NT2/D1 (cell line): ENCODE results near the gene AKR1B15.

Experiments
- DNase-seq: peaks from one replicate; pipeline ENCODE4 v3.0.0-alpha.2; 2011; ENCODE audit warnings: low read depth, low spot score
- H3K27me3 ChIP-seq: 2 replicates; pipeline ENCODE4 v1.6.0; 2011; ENCODE audit warnings: mild to moderate bottlenecking; ENCODE audit not compliant: insufficient read length, insufficient read depth
- H3K36me3 ChIP-seq: 2 replicates; pipeline ENCODE4 v1.6.1; 2011; ENCODE audit warnings: mild to moderate bottlenecking, low read length, mixed read lengths; ENCODE audit not compliant: insufficient read depth, insufficient read length
- H3K4me1 ChIP-seq: 2 replicates; pipeline ENCODE4 v1.5.1; 2011; ENCODE audit not compliant: insufficient read depth, insufficient read length
- H3K4me3 ChIP-seq: 2 replicates; pipeline ENCODE4 v1.5.1; 2011; ENCODE audit warnings: low read depth; ENCODE audit not compliant: insufficient read length
- H3K9ac ChIP-seq: 2 replicates; pipeline ENCODE4 v1.6.0; 2011; ENCODE audit warnings: low read depth; ENCODE audit not compliant: insufficient read length
- H3K9me3 ChIP-seq: 2 replicates; pipeline ENCODE4 v1.5.1; 2011; ENCODE audit warnings: mild to moderate bottlenecking, low read length; ENCODE audit not compliant: insufficient read depth
- SUZ12 ChIP-seq: IDR thresholded peaks from 2 replicates; pipeline ENCODE4 v1.6.1; 2011; ENCODE audit not compliant: insufficient read length, insufficient read depth; ENCODE audit errors: extremely low read depth
- YY1 ChIP-seq: IDR thresholded peaks from 2 replicates; pipeline ENCODE4 v1.6.1; 2011; ENCODE audit not compliant: insufficient read length, insufficient read depth
- ZNF274 ChIP-seq: IDR thresholded peaks from 2 replicates; pipeline ENCODE4 v1.6.1; 2011; ENCODE audit warnings: mild to moderate bottlenecking, low read depth, low read length

The AKR1B15 gene

DNA sequence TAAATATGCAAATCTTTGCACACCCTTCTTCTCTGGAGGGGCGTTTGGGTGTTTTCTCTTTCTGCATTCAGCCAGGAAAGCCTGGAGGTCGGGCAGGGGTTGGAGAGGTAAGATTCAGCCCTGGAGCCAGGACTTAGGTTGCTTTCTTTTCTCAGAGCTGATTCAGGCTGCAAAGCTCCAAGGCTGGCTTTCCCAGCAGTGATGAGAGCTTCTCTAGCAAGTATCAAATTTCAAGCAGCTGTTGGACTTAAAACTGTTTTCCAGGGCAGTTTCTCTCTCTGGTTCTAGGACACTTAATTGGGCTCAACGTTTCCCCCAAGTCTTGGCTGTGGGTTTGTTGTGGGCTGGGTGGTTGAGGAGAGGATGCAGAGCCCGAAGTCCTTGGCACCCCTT is 20.9 kb upstream of the AKR1B15 start:
- Histone ChIP-seq H3K4me1 (no peaks in the 10 kb centered on the region), H3K27me3 (no peaks in the 10 kb centered on the region), H3K36me3 (no peaks in the 10 kb centered on the region), H3K4me3 (no peak overlapping the region), H3K9me3 (no peaks in the 10 kb centered on the region), H3K9ac (no peak overlapping the region)
- DNase-seq, result no peak
- no peak for TF ChIP-seq SUZ12
- TF ChIP-seq ZNF274, result no peak
- no peak for TF ChIP-seq YY1

DNA sequence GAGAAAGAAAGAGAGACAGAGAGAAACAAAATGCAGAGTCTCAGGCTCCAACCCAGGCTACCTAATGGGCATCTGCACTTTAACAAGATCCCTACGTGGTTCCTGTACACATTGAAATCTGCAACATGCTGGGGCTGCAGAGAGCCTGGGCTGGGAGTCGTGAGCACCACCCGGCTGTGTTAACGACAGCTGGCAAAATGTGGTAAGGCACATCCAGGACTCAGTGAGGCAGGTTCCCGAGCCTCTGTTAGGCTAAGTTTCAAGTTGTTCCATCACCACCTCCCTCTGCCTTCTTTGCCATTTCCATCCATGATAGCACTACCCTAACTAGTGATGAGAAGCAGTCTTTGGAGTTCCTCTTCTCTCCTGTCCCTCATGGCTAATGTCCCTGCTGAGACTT is 20.2 kb upstream of the AKR1B15 start:
- TF ChIP-seq SUZ12 (no peak), ZNF274 (no peak), YY1 (no peak)
- no peaks in the 10 kb centered on the region for H3K4me1 ChIP-seq
- H3K9ac ChIP-seq, result no peak overlapping the region
- no peak overlapping the region for H3K4me3 ChIP-seq
- DNase-seq, result no peak
- H3K27me3 ChIP-seq, result no peaks in the 10 kb centered on the region
- H3K36me3 ChIP-seq, result no peaks in the 10 kb centered on the region
- no peaks in the 10 kb centered on the region for H3K9me3 ChIP-seq

DNA sequence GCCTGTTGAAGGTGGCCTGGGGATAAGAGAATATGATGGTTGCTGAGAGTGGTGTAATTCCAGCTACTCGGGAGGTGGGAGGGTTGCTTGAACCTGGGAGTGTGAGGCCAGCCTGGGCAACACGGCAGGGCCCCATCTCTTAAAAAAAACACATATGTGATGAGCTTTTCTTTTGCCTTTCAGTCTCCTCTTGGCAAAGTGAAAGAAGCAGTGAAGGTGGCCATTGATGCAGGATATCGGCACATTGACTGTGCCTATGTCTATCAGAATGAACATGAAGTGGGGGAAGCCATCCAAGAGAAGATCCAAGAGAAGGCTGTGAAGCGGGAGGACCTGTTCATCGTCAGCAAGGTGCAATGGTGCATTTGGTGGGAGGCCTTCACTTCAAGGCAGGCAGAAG is 18.4 kb upstream of the AKR1B15 start:
- H3K4me1 ChIP-seq, result no peaks in the 10 kb centered on the region
- no peak for TF ChIP-seq ZNF274
- TF ChIP-seq YY1, result no peak
- no peak for TF ChIP-seq SUZ12

DNA sequence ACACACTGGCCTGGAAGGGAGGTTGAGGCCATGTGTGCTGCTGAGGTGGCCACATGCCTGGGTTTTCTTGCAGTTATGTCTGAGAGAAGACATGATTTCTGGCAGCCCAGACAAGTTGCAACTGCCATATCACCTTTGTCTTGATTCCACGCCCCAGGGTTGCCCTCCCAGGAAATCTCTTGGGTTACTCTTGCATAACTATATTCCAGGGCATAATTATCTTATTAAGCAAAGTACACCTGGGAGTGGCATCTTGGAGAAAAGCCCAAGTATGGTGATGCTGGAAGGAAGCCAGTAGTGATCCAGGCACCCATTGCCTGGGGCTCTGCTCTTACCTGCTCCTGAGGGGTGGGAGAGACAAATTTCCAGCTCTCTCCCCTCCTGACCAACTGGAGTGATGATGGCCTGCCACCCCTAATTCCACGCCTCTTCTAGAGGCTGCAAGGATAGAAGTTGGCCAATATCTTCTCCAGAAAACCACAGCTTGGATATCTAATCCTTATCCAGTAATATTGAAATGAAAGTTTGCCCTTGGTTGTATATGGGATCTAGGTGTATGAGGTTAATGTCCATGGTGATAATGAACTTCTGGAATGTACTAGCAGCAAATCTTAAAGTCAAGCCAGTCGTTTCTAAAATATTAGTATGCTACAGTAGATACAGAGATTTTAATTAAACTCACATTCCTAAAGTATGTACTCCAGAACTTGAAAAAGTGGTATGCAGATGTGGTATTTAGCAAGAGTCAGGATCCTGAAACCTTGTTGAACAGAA is 16.5 kb upstream of the AKR1B15 start:
- no peak overlapping the region for H3K9ac ChIP-seq
- no peaks in the 10 kb centered on the region for H3K9me3 ChIP-seq
- H3K4me3 ChIP-seq, result no peak overlapping the region
- H3K27me3 ChIP-seq, result no peaks in the 10 kb centered on the region
- DNase-seq, result no peak
- no peaks in the 10 kb centered on the region for H3K4me1 ChIP-seq
- no peak for TF ChIP-seq SUZ12
- TF ChIP-seq YY1, result no peak
- TF ChIP-seq ZNF274, result no peak
- no peaks in the 10 kb centered on the region for H3K36me3 ChIP-seq

More for the DNA sequence above, 18.4 kb upstream of the AKR1B15 start:
- Histone ChIP-seq H3K27me3 (no peaks in the 10 kb centered on the region), H3K36me3 (no peaks in the 10 kb centered on the region), H3K4me3 (no peak overlapping the region), H3K9ac (no peak overlapping the region), H3K9me3 (no peaks in the 10 kb centered on the region)
- no peak for DNase-seq

DNA sequence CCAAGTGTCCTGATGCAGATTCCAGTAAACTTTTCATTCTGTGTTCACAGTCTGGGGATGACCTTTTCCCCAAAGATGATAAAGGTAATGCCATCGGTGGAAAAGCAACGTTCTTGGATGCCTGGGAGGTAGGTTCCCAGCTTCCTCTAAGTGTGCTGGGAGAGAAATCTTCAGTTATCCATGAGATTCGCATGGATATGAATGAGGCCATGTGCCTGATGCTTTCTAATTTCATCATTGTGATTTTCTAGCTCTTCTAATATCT is 16.0 kb upstream of the AKR1B15 start:
- no peaks in the 10 kb centered on the region for H3K4me1 ChIP-seq
- no peak overlapping the region for H3K4me3 ChIP-seq
- no peaks in the 10 kb centered on the region for H3K9me3 ChIP-seq
- H3K36me3 ChIP-seq, result no peaks in the 10 kb centered on the region
- TF ChIP-seq SUZ12 (no peak), YY1 (no peak), ZNF274 (no peak)
- no peak for DNase-seq
- no peak overlapping the region for H3K9ac ChIP-seq
- no peaks in the 10 kb centered on the region for H3K27me3 ChIP-seq

DNA sequence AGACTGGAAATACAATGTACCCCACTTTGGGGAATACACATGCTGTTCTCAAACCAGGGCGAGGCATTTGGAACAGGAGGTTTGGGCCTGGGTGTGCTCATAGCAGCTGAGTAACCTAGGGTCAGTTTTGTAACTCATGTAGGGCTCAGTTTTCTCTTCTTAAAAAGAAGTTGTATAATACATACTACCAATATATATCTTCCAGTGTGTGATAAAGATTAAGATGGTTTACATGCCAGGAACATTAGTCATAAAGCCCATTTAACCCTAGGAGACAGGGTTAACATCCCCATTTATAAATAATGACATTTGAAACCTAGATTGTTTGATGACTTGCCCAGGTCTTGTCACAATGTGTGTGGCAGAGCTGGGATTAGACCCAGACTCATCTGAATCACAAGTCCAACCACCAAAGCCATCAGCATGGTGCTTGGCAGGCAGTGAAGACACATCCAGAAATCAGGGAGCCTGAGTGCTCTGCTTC is 15.6 kb upstream of the AKR1B15 start:
- Histone ChIP-seq H3K4me3 (no peak overlapping the region), H3K4me1 (no peaks in the 10 kb centered on the region), H3K9ac (no peak overlapping the region), H3K36me3 (no peaks in the 10 kb centered on the region), H3K9me3 (no peaks in the 10 kb centered on the region), H3K27me3 (no peaks in the 10 kb centered on the region)
- TF ChIP-seq ZNF274 (no peak), YY1 (no peak), SUZ12 (no peak)
- DNase-seq, result no peak

DNA sequence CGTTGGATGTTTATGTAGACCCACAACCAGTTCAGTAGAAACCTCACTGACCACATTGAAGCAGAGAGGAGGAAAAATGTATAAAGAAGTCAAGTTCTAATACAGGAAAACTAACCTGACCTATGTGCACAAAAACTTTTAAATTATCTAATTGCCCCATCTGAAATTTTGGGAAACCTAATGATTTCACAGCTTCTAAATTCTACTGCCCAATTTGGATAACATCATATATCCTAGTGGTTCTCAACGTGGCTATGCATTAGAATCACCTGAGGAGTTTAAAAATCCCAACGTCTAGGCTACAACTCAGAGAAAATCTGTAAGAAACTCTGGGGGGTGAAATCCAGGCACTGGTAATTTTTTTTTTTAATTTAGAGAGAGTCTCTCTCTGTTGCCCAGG is 14.3 kb upstream of the AKR1B15 start:
- Histone ChIP-seq H3K4me3 (no peak overlapping the region), H3K4me1 (no peaks in the 10 kb centered on the region), H3K9ac (no peak overlapping the region), H3K9me3 (no peaks in the 10 kb centered on the region), H3K36me3 (no peaks in the 10 kb centered on the region), H3K27me3 (no peaks in the 10 kb centered on the region)
- no peak for DNase-seq
- no peak for TF ChIP-seq ZNF274
- TF ChIP-seq YY1, result no peak
- no peak for TF ChIP-seq SUZ12
